ENCODE results near the gene PLA2G5.

DNA sequence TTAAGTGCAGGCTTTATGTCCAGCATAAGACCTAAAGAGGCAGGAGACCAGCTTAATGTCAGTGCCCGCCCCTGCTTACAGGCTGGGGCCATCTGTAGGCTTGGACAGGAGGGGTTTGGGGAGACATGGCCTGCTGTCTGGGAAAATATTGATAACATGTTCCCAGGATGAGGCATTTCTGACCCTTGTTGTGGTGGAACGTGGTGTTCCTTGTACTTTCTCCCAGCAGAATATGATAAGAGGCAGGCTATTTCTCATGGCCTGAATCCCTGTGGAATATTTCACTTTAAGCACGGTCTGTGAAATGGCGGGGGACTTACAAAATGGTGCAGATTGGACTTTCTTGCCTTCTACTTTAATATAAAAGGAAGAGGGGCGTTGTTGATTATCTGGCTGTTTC is 41.9 kb upstream of the PLA2G5 start:
- TF ChIP-seq, protein P1, sequence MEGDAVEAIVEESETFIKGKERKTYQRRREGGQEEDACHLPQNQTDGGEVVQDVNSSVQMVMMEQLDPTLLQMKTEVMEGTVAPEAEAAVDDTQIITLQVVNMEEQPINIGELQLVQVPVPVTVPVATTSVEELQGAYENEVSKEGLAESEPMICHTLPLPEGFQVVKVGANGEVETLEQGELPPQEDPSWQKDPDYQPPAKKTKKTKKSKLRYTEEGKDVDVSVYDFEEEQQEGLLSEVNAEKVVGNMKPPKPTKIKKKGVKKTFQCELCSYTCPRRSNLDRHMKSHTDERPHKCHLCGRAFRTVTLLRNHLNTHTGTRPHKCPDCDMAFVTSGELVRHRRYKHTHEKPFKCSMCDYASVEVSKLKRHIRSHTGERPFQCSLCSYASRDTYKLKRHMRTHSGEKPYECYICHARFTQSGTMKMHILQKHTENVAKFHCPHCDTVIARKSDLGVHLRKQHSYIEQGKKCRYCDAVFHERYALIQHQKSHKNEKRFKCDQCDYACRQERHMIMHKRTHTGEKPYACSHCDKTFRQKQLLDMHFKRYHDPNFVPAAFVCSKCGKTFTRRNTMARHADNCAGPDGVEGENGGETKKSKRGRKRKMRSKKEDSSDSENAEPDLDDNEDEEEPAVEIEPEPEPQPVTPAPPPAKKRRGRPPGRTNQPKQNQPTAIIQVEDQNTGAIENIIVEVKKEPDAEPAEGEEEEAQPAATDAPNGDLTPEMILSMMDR (IDR thresholded peaks at IDR 0.05; ENCODE audit: low read depth, low read length, poor library complexity, severe bottlenecking): no peak
- no peak for TF ChIP-seq EZH2phosphoT487 (IDR thresholded peaks at IDR 0.05; ENCODE audit: borderline replicate concordance, low read length)
